Stimulated activated CD4-positive, alpha-beta T cell treated with anti-CD3 and anti-CD28 coated beads, Interleukin-12 subunit alpha, Interleukin-12 subunit beta, amount 100 ng/mL, for 48 hours (primary cell): ENCODE measurements around the gene SCUBE3.

Experiments used
- DNase-seq, 3 donors: peaks; one replicate each; pipeline ENCODE4 v3.0.0-alpha.2; 2020; ENCODE audit warnings: low read depth in 2 of 3, low spot score in 1 of 3

The SCUBE3 gene

DNA sequence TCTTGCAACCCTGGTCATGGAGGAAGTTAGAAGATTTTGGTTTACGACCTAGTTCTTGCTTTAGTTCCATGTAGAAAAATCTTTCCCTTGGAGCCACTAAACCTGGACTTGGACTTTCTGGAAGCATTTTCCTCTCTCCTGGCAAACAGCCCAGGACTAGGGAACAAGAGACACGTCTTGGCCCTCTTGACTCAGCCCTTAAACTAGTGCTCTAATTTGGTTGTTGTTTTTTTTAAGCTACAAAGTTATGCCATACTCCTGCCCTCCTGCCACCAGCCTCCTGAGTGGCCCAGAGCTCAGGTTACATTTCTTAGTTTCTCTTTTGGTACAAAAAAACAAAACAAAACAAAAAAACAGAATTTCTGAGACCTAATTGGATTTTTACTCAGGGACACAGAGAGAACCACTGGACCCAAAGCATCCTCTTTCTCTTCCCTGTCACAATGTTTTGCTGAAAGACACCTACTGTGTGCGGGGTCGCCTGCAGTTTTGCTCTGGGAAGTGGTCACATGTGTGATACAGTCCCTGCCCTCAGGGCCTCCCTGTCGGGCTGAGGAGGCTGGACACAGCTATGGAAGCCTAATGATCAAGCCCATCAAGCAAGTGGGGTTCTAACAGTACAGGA lies 32.3 kb upstream of the SCUBE3 start:
- no peak for DNase-seq

DNA sequence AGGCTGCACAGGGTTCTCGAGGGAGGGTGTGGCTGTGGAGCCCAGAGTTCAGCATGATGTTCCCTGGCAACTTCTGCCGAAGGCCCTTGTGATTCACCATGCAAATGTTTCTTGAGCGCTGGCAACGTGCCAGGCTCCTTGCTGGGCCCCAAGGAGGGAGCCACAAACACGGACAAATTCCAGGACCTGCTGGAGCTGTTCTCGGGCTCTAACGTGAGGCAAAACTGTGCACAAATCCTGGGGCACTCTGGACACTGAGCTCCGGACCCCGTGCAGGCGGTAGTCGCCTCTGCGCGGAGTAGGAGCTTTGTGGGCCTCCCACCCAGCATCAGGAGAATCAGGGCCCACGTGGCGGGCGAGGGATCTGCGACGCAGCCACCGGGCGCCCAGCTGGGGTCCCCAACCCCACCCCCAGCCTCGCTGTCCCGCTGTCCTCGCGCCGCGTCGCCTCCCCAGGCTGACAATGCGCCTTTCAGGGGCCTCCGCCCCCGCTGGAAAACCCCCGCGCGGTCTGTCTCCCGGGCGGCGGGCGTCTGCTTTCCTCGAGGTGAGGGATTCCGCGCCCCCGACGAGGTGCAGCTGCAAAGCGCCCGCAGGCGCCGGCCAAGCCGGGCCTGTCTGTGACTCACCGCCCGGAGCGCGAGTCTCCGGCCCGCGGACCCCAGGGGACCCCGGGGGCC lies 31.7 kb upstream of the SCUBE3 start:
- DNase-seq = no peak

DNA sequence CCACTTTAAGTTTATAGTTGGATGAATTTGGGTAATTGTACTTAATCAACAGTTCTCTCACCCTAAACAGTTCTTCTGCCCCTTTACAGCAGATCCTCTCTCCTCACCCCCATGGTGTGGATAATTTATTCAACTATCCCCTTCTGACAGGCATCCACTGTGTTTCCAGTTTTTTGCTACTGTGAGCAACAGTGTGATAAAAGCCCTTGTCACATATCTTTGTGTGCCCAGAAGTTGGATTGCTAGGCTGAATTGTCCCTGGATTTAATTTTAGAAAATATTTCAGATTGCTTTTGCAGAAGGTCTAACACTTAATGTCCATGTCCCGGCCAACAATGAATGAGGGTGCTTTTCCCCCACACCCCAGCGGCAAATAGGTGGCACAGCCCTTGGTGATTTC lies 30.5 kb upstream of the SCUBE3 start:
- no peak for DNase-seq

DNA sequence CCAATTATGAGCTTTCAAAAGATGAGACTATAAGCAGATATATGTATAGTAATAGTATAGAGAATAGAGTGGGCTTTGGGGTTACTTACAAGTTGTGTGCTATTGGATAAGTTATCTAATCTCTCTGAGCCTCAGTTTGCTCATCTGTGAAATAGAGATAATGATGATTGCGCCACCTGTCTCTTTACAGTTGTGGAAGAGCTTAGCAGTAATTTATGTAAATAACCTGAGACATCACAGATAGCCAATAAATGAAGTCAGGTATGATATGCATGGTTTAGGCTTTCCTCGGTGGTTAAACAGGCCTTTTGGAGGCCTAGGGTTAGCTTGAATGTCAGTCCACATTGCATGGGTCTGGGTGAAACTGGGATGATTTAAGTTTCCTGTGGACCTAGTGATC lies 29.8 kb upstream of the SCUBE3 start:
- DNase-seq = no peak

DNA sequence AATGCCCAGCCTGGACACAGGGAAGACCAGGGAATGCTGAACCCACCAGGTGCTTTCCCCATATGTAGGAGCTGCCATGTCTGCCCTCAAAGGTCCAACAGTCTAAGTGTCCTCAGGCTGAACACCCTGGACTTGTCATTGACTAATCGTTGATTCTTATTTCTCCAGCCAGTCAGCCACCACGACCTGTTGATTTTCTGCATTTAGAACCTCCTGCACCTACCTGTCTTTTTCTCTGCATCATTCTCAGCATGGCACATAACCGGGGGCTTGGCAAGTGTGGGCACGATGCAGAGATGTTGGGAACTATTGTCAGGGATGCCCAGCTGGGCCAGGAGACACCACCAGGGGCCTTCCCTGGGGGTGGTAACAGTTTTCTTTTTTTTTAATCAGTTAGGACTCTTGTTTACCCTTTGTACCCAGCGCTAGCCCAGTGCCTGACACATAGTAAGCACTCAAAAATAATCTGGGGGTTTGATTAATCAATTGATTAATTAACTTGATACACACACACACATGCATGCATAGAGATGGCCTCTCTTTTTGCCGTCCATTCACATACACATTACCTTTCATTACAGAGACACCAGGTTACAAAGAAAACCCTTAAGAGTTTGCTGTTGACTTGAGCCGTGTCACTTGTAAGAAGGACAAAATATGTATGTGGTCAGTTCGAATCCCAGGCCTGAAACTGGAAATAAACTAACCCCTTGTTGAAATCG lies 29.0 kb upstream of the SCUBE3 start:
- no peak for DNase-seq

DNA sequence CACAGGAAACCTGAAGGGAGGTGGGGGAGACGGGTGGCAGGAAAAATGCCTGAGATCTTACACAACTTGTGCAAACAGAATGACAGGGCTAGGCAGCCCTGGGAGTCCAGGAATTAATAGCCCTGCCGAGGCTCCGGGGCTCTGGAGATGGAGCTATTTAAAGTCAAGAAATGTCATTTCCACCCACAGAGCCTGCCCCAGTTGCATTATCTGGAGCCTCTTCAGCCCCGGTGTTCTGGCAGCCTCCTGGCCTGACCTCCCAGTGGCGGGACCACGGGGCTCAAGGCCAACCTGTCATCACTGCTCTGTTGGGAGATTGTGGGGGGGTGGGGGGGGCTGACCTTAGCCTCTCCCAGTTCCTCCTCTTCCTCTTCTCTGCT lies 28.5 kb upstream of the SCUBE3 start:
- DNase-seq = no peak

DNA sequence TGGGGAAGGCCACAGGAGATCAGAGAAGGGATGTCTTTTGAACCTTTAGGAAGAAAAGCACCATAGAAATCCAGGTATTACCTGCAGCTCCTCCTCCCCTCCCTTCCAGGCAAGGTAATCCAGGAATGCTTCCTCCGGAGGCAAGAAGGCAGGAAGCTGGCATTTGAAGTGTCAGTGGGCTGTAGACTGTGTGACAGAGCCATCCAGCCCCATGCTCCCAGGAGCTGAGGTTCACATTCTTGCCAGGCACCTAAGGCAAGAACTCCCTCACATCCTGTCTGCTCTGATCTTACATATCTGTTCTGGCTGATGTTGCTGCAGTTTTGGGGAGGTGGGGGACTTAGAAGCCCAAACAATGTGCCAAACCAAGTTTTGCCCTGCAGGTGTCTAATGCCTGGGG lies 27.8 kb upstream of the SCUBE3 start:
- no peak for DNase-seq

DNA sequence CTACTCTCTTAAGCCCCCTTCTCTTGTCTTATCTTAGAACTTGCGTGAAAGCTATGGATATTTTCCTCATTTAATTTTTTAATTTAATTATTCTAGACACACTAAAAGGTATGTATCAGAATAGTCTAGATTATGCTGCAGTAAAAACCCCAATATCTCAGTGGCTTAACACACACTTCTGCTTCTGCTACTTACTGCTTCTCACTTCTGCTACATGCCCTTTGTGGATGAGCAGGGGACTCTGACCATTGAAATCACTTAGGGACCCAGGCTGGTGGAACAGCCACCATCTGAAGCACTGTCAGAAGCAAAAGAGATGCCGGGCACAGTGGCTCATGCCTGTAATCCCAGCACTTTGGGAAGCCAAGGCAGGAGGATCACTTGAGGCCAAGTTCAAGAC lies 27.2 kb upstream of the SCUBE3 start:
- no peak for DNase-seq

DNA sequence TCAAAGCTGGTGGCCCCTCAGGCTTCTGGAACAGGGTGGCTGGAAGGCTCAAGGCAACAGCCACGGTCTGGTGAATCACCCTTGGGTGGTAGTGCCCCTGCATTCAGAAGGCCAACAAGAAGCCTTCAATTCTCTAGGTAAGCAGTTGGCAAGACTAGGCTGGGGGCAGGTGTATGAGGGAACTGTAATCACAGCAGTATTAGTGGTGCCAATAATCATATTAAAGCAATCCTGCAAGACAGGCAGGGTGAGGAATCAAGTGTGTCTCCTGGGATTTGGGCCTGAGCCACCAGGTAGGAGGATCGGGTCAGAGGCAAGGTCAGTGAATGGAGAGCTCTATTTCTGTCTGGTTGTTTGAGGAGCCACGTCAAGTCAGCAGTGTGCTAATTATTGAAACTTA lies 24.9 kb upstream of the SCUBE3 start:
- no peak for DNase-seq

DNA sequence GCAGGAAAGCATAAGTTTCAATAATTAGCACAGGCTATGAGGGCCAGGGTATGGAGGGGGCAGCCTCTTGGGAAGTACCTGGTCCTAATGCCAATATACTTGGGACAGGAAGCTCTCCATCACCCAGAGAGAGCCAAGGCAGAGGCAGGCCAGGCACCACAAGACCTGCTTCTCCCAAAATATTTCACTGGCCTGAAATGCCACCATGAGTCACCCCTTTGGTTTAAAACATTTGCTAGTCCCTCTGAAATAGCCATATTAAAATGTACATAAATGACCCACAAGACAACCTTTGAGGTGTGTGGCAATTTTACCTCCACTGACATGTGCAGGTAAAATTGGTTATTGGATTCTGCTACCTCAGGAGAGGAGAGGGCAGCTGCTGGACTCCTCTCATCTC lies 23.4 kb upstream of the SCUBE3 start:
- no peak for DNase-seq

DNA sequence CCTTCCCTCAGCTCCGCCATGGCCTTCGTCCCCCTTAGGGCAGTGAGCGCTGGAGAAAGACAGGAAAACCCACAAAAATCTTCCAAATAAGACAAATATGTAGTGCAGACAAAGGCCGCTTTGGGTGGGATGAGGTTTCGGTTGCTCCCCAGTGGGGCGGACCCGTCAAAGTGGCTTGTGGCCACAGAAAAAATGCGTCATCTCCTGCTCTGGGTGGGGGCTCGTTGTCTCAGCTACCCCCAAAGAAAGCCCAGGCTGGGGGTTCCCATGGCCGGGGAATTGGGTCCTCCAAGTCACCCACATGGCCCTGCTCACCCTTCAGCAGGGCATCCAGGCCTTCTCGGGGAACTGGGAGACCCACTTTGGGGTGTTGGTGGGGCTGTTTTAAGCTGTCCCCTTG lies 21.9 kb upstream of the SCUBE3 start:
- DNase-seq = no peak

DNA sequence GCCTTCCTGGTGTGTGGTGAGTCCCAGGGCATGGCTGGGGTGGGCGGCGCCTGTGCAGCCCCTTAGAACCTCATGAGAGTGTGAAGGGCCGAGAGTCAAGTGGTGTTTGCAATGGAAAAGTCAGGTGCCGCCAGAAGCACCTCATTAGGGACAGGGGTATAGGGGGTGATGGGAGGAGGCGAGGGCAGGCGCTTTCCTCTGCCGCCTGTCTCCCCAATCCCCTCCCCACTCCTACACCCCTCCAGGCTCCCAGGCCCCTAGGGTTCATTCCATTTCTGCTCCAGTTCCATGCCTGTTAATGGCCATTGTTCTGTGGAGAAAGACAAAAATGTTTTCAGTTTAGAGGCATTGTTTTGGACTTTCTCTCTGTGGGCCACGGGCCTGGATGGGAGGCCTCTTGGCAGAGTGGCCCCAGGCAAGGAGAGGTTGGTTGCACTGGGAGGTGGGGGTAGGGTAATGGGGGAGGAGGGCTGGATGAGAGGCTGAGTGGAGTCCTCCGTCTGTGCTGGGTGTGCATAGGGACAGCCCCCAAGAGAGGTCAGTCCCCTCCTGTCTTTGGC lies 21.4 kb upstream of the SCUBE3 start:
- DNase-seq = no peak

DNA sequence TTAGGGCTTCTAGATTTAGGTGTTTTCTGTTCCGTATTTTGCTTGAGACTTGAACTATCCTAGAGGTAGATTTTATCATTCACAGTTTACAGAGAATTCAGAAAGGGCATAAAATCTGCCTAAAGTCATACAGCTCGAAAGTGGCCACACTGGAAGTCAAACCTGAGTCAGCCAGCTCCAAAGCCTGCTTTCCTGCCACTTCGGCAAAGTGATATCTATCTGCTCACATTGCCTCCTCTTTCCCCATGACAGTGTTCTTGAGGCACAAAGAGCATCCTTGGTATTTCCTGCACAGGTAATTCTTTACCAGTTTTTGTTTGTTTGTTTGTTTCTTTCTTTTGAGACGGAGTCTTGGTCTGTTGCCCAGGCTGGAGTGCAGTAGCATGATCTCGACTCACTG lies 19.4 kb upstream of the SCUBE3 start:
- DNase-seq = no peak

DNA sequence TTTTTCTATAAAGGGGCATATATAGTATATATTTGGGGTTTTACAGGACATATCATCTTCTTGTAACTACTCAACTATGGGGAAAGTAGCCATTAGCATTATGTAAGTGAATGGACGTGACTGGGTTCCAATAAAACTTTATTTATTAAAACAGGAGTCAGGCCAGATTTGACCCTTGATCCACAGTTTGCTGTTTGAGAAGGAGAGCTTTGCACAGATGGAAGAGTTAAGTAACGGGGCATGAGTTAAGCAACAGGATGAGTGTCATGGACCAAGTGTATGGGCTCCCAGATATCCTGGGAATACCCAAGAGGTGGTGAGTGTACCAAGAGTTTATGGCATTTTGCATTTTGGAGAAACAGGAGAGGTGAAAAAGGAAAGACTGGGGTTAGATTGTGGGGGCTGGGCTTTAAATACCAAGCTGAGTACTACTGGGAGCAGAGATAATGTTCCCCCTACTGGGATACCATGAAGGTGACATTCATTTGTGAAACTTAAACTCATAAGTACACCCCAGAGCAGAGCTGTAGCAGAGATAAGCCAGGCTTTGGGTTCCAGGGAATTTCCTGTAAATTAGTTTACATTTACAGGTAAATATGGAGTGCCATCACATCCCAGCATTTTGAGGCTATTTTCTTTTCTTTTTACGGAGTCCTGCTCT lies 18.5 kb upstream of the SCUBE3 start:
- no peak for DNase-seq

DNA sequence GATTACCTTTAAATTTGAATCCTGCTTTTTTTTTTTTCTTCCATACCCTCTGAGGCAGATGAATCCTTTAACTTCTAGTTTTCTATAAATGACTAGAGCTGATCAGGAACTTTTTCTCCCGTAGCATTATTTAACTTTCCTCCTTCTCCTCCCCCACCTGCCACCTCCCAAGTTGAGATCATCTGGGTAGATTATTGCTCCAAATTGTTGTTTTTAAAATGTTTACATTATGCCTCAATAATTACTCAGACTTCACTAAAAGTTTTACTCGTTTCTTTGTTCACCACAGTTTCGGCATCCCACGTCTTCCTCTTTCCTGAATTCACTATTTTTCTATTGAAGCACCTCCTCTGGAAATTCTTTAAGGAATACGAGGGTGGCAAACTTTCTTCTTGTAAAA lies 16.6 kb upstream of the SCUBE3 start:
- DNase-seq = no peak

DNA sequence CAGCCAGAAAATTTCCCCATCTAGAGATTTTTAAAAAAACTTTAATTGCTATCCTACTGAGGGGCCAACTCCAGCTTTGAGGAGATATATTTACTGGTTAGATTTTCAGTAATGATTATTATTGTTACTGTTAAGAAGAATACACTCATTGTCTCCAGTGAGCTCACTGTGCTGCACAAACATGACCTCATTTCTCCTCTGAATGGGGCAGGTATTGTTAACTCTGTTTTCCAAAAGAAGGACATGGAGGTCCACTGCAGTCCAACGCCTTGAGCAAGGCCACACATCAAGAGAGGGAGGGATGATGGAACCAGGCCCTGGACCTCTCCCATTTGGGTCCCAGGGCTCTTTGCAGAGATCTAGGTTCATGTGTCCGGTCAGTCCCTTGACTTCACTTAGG lies 13.9 kb upstream of the SCUBE3 start:
- DNase-seq = no peak

DNA sequence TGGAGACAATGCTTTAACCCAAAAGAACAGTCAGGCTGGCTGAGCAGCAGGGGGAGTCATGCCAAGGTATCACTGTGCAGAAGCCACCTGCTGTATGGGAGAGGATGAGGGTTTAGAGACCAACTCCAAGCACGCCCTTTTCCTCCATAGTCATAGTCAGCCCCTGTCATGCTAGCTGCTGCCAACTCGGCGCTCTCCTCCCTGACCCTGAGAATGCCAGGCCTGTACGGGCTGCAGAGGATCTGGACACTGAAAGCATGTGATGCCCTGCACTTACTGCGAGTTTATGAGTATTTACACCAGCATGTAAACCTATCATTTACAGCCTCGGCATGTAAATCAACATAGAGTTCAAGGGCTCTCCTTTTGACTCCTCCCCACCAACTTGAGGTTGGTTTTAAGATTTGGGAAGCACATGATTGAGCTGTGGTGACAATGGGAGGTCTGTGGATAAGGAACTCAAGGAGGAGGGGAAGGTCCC lies 11.7 kb upstream of the SCUBE3 start:
- DNase-seq = no peak

DNA sequence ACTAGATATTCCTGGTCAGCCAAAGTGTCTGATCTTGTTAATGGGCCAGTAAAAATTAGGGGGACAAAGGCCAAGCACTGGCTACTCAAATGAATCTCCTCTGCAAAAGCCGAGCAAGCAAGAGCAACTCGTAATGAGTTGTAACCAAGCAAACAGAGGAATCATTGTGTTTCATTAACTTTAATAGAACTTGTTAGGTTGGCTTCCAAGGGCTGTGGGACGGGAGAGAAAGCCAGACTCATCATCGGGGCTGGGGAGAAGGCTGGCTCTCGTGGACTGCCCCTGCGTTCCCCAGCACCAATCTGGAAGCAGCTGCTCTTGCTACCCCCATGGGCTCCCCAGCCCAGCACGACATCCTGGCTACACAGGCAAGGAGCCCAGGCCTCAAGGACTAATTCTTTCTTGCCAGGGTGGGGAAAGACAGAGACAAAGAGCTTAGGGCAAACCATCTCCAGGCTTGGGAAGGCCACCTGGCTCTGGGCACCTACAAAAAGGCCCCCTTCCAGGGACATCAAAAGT lies 10.5 kb upstream of the SCUBE3 start:
- DNase-seq = no peak

DNA sequence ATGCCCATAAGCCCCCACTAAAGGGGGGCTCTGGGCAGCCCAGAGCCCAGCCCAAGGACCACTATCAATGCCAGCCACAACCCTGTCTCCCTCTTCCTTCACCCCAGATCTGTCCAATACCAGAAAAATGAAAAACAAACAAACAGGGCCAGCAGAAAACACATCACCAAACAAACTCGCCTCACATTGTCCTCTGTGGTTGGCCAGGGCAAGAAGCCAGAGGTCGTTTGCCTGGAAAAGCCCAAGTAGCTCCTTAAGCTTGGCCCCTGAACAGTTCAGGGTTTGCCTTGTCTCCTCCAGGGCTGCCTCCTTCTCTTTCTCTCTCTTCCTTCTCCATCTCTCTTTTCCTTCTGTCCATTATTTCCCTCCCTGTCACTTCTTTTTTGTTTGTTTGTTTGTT lies 10.1 kb upstream of the SCUBE3 start:
- no peak for DNase-seq

DNA sequence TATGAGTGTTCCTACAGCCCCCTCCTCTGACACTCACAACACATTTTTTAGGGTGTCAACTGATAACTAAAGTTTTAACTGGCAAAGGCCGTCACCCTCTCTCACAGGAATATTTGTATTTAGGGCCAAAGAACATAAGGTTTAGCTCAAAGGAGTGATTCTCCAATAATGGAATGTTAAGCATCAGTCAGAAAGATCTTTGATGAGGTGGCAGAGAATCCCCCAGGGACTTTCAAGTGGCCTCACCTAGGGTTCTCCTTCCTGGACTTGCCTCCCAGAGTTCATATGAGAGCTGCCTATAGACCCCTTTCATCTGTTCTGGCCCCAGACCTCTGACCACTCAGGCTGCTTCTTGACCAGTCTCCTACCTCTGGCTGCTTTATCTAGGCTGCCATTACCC lies 7.4 kb upstream of the SCUBE3 start:
- no peak for DNase-seq

DNA sequence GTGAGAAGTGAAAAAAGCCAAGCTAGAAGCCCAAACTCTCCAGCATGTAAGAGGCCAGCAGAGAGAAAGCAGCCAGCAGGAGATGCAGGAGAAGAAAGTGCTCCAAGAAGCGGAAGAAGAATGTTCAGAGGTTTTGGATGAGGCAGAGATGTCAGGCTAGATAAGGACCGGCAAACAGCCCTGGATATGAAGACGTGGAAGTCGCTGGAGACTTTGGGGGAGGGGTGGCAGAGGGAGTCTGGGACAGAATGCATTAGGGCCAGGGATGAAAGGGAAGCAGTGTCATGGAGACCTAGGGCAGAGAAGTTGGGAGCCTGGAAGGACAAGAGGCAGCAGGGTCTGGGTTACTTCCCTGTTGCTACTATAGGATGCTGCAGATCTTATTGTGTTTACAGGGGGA lies 5.3 kb upstream of the SCUBE3 start:
- DNase-seq = no peak

DNA sequence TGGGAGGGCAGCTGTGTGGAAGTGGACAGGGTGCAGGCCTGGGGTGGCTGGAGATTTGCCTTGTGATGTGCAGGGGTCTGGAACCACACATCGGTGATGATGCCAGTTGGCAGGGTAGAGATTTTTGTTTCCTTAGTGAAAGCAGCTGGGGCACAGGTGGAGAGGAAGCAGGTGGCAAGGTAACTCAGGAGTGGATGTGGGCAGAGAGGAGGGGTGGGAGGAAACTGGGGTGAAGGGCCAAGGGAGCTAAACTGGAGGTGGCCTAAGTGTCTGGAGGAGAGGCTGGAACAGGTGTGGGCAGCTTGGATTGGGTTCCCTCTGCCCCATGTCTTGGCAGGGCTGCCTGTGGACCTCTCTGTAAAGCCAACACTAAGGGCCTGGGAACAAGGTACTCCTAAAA lies 4.7 kb upstream of the SCUBE3 start:
- no peak for DNase-seq
